K562 (cell line): ENCODE results near the gene TOMT. TPM values are rescaled to one million over a fixed set of nuclear protein-coding genes. Genes with fewer than 3 reads are reported as not detected.

ENCODE experiments used
- CBX1 ChIP-seq: sonication (generic); IDR thresholded peaks from 2 replicates; pipeline ENCODE4 v1.6.1; 2016; ENCODE audit warnings: antibody characterized with exemption, low read depth, mild to moderate bottlenecking
- ETV5 ChIP-seq: sonication (generic); formaldehyde crosslinking; IDR thresholded peaks from 2 replicates; pipeline ENCODE4 v1.4.0; 2020; ENCODE audit warnings: low read depth, mild to moderate bottlenecking, missing genetic modification reagents
- FOS ChIP-seq: IDR thresholded peaks from 3 replicates; pipeline ENCODE4 v1.6.1; 2011; ENCODE audit not compliant: insufficient read length; ENCODE audit errors: extremely low read depth
- GABPA ChIP-seq: fragments of 200-800 bp; sonication (Bioruptor generic); conservative IDR thresholded peaks from 2 replicates; pipeline ENCODE4 v1.6.1; 2016; ENCODE audit warnings: low read depth, missing genetic modification characterization, missing compliant biosample characterization
- HLTF ChIP-seq: fragments of 450-650 bp; IDR thresholded peaks from 2 replicates; pipeline ENCODE4 v1.6.1; 2016
- KAT2B ChIP-seq: IDR thresholded peaks from one replicate; pipeline ENCODE4 v1.6.1; 2012; ENCODE audit warnings: low read depth, mild to moderate bottlenecking, control low read depth, inconsistent platforms, low read length, moderate library complexity
- MTA3 ChIP-seq: fragments of 450-650 bp; formaldehyde crosslinking; IDR thresholded peaks from 2 replicates; pipeline ENCODE4 v1.6.1; 2017; ENCODE audit warnings: mild to moderate bottlenecking, borderline replicate concordance
- MXD1 ChIP-seq: fragments of 250-450 bp; sonication (Bioruptor Pico); IDR thresholded peaks from 2 replicates; pipeline ENCODE4 v1.8.0; 2021; ENCODE audit warnings: borderline replicate concordance, mild to moderate bottlenecking, moderate library complexity; ENCODE audit not compliant: poor library complexity, severe bottlenecking
- MYNN ChIP-seq, 2 experiments: sonication (generic); formaldehyde crosslinking in 1 of 2; IDR thresholded peaks; 2 replicates each; pipeline versions ENCODE4 v1.5.0 to v1.6.1; 2016 to 2020; ENCODE audit warnings: antibody characterized with exemption in 1 of 2, missing genetic modification reagents in 1 of 2
- NFYB ChIP-seq: IDR thresholded peaks from 2 replicates; pipeline ENCODE4 v1.6.1; 2011; ENCODE audit warnings: mild to moderate bottlenecking, moderate library complexity; ENCODE audit not compliant: insufficient read length; ENCODE audit errors: extremely low read depth
- POLR2B ChIP-seq: fragments of 450-650 bp; IDR thresholded peaks from 2 replicates; pipeline ENCODE4 v1.6.1; 2018; ENCODE audit warnings: low read depth; ENCODE audit not compliant: partially characterized antibody
- RNF2 ChIP-seq: sonication (generic); IDR thresholded peaks from 2 replicates; pipeline ENCODE4 v1.6.1; 2016
- SIX5 ChIP-seq, 2 experiments: IDR thresholded peaks; 2 replicates each; pipeline ENCODE4 v1.6.1; 2011; ENCODE audit warnings: low read length in 2 of 2, borderline replicate concordance in 1 of 2, low read depth in 1 of 2, mild to moderate bottlenecking in 1 of 2, moderate library complexity in 1 of 2; ENCODE audit not compliant: insufficient read depth in 1 of 2
- SNIP1 ChIP-seq: fragments of 450-650 bp; IDR thresholded peaks from 2 replicates; pipeline ENCODE4 v1.7.1; 2017; ENCODE audit warnings: low read depth, mild to moderate bottlenecking
- SRF ChIP-seq, 2 experiments: fragments of 250-450, 450-650 bp in 1 of 2; sonication (Bioruptor Pico) in 1 of 2; sonication (generic) in 1 of 2; formaldehyde crosslinking; IDR thresholded peaks; 2 replicates each; pipeline versions ENCODE4 v1.5.0 to v1.5.1; 2020 to 2022; ENCODE audit warnings: mild to moderate bottlenecking in 1 of 2, missing genetic modification reagents in 1 of 2
- TRIM24 ChIP-seq, 2 experiments: fragments of 450-650 bp; IDR thresholded peaks; 2 replicates each; pipeline ENCODE4 v1.6.1; 2016
- YBX1 ChIP-seq: fragments of 450-650 bp; IDR thresholded peaks from 2 replicates; pipeline ENCODE4 v1.7.1; 2016; ENCODE audit warnings: mild to moderate bottlenecking
- ZBED1 ChIP-seq: IDR thresholded peaks from 2 replicates; pipeline ENCODE4 v1.6.1; 2014
- ZBTB49 ChIP-seq: sonication (generic); formaldehyde crosslinking; IDR thresholded peaks from 2 replicates; pipeline ENCODE4 v1.8.0; 2022; ENCODE audit warnings: missing genetic modification reagents, mild to moderate bottlenecking, borderline replicate concordance
- ZFX ChIP-seq: sonication (generic); formaldehyde crosslinking; IDR thresholded peaks from 2 replicates; pipeline ENCODE4 v1.8.0; 2022; ENCODE audit warnings: mild to moderate bottlenecking, missing genetic modification reagents, moderate library complexity
- ZNF140 ChIP-seq: fragments of 250-450 bp; sonication (Bioruptor Pico); IDR thresholded peaks from 2 replicates; pipeline ENCODE4 v1.8.0; 2021; ENCODE audit warnings: moderate library complexity, mild to moderate bottlenecking, inconsistent platforms
- polyA plus RNA-seq, 8 experiments: library from polyadenylated mRNA; depleted of rRNA in 4 of 8; stranded (reverse) in 5 of 8; unstranded in 3 of 8; fragments of >200 nt; fragmentation: Nextera tagmentation in 2 of 8; fragmentation: Illumina TruSeq in 1 of 8; extraction: Ambion mirVana in 2 of 8; extraction: Trizol in 1 of 8; gene quantifications; 2 replicates each; pipeline versions ENCODE4 v1.2.1 to v1.2.3, GENCODE V29; 2011 to 2014; ENCODE audit warnings: inconsistent platforms in 1 of 8, missing spikeins in 1 of 8
- total RNA-seq, 7 experiments: library from RNA; depleted of rRNA in 6 of 7; stranded (reverse); fragments of >200 nt in 6 of 7; fragmentation: Illumina TruSeq in 2 of 7; extraction: Trizol in 2 of 7; gene quantifications; 2 replicates each; pipeline versions ENCODE4 v1.2.1 to v1.2.3, GENCODE V29; 2011 to 2021; ENCODE audit warnings: low replicate concordance in 1 of 7
- TF ChIP-seq, protein P1 (sequence below), 2 experiments: fragments of 450-650 bp in 1 of 2; sonication (generic) in 1 of 2; formaldehyde crosslinking in 1 of 2; IDR thresholded peaks in 1 of 2; conservative IDR thresholded peaks in 1 of 2; 2 replicates each; pipeline versions ENCODE4 v1.6.1 to v1.8.1; 2016 to 2023; ENCODE audit warnings: mild to moderate bottlenecking in 2 of 2, moderate library complexity in 2 of 2, inconsistent platforms in 1 of 2, missing genetic modification reagents in 1 of 2

Gene TOMT
- total and polyA plus RNA-seq, 9 of the 15 experiments (the other 6 are each of a cell fraction or from before 2014, with no cell fraction given), result not detected

- TF ChIP-seq MXD1 (no peak), SIX5 (IDR thresholded peaks at IDR 0.05; ENCODE audit: borderline replicate concordance in 1 of 2, insufficient read depth in 1 of 2, low read depth in 1 of 2, low read length in 2 of 2) (peak; percentile 73 to 74; a peak in 3 of 4 replicates), NFYB (peak; percentile 59), SRF (CRISPR knock-in tag; IDR thresholded peaks at IDR 0.05) (peak in 1 of 2 experiments; percentile 74; a peak in 1 of 4 replicates), KAT2B (no peak), ZBTB49 (no peak), MYNN (IDR thresholded peaks at IDR 0.05) (peak; percentile 99), MYNN (CRISPR knock-in tag; IDR thresholded peaks at IDR 0.05) (0 out of 2 replicates have a peak, but pooled peaks have one; percentile 63), GABPA (tag) (peak; percentile 95), FOS (peak; percentile 21), TRIM24 (IDR thresholded peaks at IDR 0.05) (peak in 1 of 2 experiments; percentile 36; a peak in 1 of 4 replicates), SNIP1 (no peak), HLTF (no peak), POLR2B (peak; percentile 85), CBX1 (no peak), ZBED1 (no peak), ZFX (CRISPR knock-in tag) (peak; percentile 89), ETV5 (CRISPR knock-in tag) (peak; percentile 54), YBX1 (no peak), ZNF140 (CRISPR knock-in tag) (no peak), RNF2 (peak; percentile 43; the same call in 1 of the 2 replicates), MTA3 (peak; percentile 87; the same call in 1 of the 2 replicates)
- TF ChIP-seq, protein P1, sequence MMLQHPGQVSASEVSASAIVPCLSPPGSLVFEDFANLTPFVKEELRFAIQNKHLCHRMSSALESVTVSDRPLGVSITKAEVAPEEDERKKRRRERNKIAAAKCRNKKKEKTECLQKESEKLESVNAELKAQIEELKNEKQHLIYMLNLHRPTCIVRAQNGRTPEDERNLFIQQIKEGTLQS (IDR thresholded peaks at IDR 0.05), result peak; percentile 70; the same call in 1 of the 2 replicates
- TF ChIP-seq, protein P1 (CRISPR knock-in tag; conservative IDR thresholded peaks at IDR 0.05), result no peak
These were observed 25.2 kb upstream of the TOMT start, which contains the start of the genes LRRC51 and NUMA1 (continued) for GRCh38 chr11:72080326-72081183.
